WTC11 (cell line): Measurements from ENCODE around the gene ANKRD65. TPM values are rescaled to one million over a fixed set of nuclear protein-coding genes. Genes with fewer than 3 reads are reported as not detected.

Source experiments
- ESRRA ChIP-seq: sonication (generic); formaldehyde crosslinking; IDR thresholded peaks from 2 replicates; pipeline ENCODE4 v1.8.1; 2022; ENCODE audit warnings: mild to moderate bottlenecking, missing genetic modification reagents, borderline replicate concordance
- GABPB1 ChIP-seq: sonication (generic); formaldehyde crosslinking; IDR thresholded peaks from 2 replicates; pipeline ENCODE4 v1.8.1; 2023; ENCODE audit warnings: mild to moderate bottlenecking, missing genetic modification reagents
- HMGA2 ChIP-seq: fragments of 250-450 bp; sonication (Bioruptor Pico); IDR thresholded peaks from 2 replicates; pipeline ENCODE4 v1.4.0; 2021; ENCODE audit warnings: mild to moderate bottlenecking, moderate library complexity
- MXD4 ChIP-seq: fragments of 250-450 bp; sonication (Bioruptor Pico); IDR thresholded peaks from 2 replicates; pipeline ENCODE4 v1.8.0; 2021; ENCODE audit warnings: mild to moderate bottlenecking, moderate library complexity, borderline replicate concordance
- NFE2L1 ChIP-seq: sonication (generic); formaldehyde crosslinking; IDR thresholded peaks from 2 replicates; pipeline ENCODE4 v1.8.1; 2023; ENCODE audit warnings: missing genetic modification reagents
- RELA ChIP-seq: sonication (generic); formaldehyde crosslinking; IDR thresholded peaks from 2 replicates; pipeline ENCODE4 v1.8.1; 2022; ENCODE audit warnings: missing genetic modification reagents, mild to moderate bottlenecking, borderline replicate concordance
- SMAD3 ChIP-seq: sonication (generic); formaldehyde crosslinking; IDR thresholded peaks from 2 replicates; pipeline ENCODE4 v1.8.0; 2022; ENCODE audit warnings: missing genetic modification reagents, mild to moderate bottlenecking, borderline replicate concordance
- SOX15 ChIP-seq: fragments of 250-450 bp; sonication (Bioruptor Pico); IDR thresholded peaks from 2 replicates; pipeline ENCODE4 v1.9.0; 2021; ENCODE audit warnings: mild to moderate bottlenecking
- ZNF232 ChIP-seq: sonication (generic); formaldehyde crosslinking; IDR thresholded peaks from 2 replicates; pipeline ENCODE4 v1.8.0; 2022; ENCODE audit warnings: mild to moderate bottlenecking, missing genetic modification reagents
- ZNF263 ChIP-seq: sonication (generic); formaldehyde crosslinking; IDR thresholded peaks from 2 replicates; pipeline ENCODE4 v1.8.1; 2022; ENCODE audit warnings: low read depth, mild to moderate bottlenecking, moderate library complexity, missing genetic modification reagents
- ZNF671 ChIP-seq: fragments of 250-450 bp; sonication (Bioruptor Pico); IDR thresholded peaks from 2 replicates; pipeline ENCODE4 v1.8.0; 2021; ENCODE audit warnings: mild to moderate bottlenecking
- total RNA-seq: library from RNA; stranded (reverse); gene quantifications from 3 replicates; pipeline ENCODE4 v1.2.3, GENCODE V29; 2021
- TF ChIP-seq, protein P1 (sequence below): fragments of 250-450 bp; sonication (Bioruptor Pico); IDR thresholded peaks from 2 replicates; pipeline ENCODE4 v1.8.0; 2021; ENCODE audit warnings: mild to moderate bottlenecking
- TF ChIP-seq, protein P2 (sequence below): sonication (generic); formaldehyde crosslinking; IDR thresholded peaks from 2 replicates; pipeline ENCODE4 v1.8.1; 2022; ENCODE audit warnings: low read depth, mild to moderate bottlenecking, moderate library complexity, missing genetic modification reagents, borderline replicate concordance
- TF ChIP-seq, protein P3 (sequence below): sonication (generic); formaldehyde crosslinking; IDR thresholded peaks from 2 replicates; pipeline ENCODE4 v1.8.1; 2023; ENCODE audit warnings: mild to moderate bottlenecking, missing genetic modification reagents
- TF ChIP-seq, protein P4 (sequence below): fragments of 200-600 bp; IDR thresholded peaks from 2 replicates; pipeline ENCODE4 v1.8.0; 2022; ENCODE audit warnings: antibody characterized with exemption
- TF ChIP-seq, protein P5 (sequence below): sonication (generic); formaldehyde crosslinking; IDR thresholded peaks from 2 replicates; pipeline ENCODE4 v1.8.0; 2022; ENCODE audit warnings: missing genetic modification reagents
- TF ChIP-seq, protein P6 (sequence below): sonication (generic); formaldehyde crosslinking; IDR thresholded peaks from 2 replicates; pipeline ENCODE4 v1.8.0; 2022; ENCODE audit warnings: mild to moderate bottlenecking, missing genetic modification reagents
- TF ChIP-seq, protein P7 (sequence below): sonication (generic); formaldehyde crosslinking; IDR thresholded peaks from 2 replicates; pipeline ENCODE4 v1.8.1; 2023; ENCODE audit warnings: mild to moderate bottlenecking, missing genetic modification reagents
- TF ChIP-seq, protein P8 (sequence below): fragments of 250-450 bp; sonication (Bioruptor Pico); IDR thresholded peaks from 2 replicates; pipeline ENCODE4 v1.9.0; 2021; ENCODE audit warnings: mild to moderate bottlenecking
- TF ChIP-seq, protein P9 (sequence below): sonication (generic); formaldehyde crosslinking; IDR thresholded peaks from 2 replicates; pipeline ENCODE4 v1.8.1; 2023; ENCODE audit warnings: mild to moderate bottlenecking, missing genetic modification reagents, moderate library complexity
- TF ChIP-seq, protein P10 (sequence below): sonication (generic); formaldehyde crosslinking; IDR thresholded peaks from 2 replicates; pipeline ENCODE4 v1.8.1; 2023; ENCODE audit warnings: mild to moderate bottlenecking, missing genetic modification reagents, moderate library complexity
- TF ChIP-seq, protein P11 (sequence below): sonication (generic); formaldehyde crosslinking; IDR thresholded peaks from 2 replicates; pipeline ENCODE4 v1.8.1; 2022; ENCODE audit warnings: missing genetic modification reagents, borderline replicate concordance

ANKRD65 gene
- total RNA-seq, 1 experiment from 2014 or later = 1.9 TPM

DNA sequence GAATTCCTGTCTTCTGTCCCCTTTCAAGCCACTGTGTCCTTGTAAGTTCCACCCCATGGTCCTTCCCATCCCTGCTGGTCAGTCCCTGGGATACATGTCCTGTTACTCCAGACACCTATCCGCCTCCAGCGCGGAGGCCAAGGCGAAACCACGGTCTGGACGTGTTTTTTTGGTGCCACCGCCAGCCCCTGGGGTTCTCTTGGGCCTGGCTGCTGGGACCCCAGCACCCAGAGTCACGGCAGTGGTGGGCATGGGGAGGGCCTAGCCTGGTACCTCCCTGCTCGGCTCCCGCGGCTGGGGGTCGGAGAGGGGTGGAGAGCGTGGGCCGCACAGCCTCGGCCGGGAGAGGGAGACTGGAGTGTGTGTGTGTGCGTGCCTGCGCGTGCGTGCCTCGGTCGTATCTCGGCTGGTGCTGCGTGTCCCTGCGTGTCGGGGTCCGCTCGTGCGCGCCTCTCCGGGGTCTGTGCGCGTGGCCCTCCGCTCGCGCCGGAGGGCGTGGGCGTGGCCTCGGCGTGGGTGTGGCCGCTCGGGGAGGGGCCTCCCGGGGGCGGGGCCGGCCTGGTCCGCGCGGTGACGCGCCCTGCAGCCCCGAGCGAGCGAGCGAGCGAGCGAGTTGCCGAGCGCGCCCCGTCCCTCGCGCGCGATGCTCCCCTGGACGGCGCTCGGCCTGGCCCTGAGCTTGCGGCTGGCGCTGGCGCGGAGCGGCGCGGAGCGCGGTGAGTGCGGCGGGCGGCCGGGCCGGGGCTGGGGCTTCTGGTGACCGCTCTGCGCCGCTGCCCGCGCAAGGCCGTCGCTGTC, 14.2 kb upstream of the ANKRD65 start, which contains the start of gene VWA1 (continued):
- TF ChIP-seq, protein P1, sequence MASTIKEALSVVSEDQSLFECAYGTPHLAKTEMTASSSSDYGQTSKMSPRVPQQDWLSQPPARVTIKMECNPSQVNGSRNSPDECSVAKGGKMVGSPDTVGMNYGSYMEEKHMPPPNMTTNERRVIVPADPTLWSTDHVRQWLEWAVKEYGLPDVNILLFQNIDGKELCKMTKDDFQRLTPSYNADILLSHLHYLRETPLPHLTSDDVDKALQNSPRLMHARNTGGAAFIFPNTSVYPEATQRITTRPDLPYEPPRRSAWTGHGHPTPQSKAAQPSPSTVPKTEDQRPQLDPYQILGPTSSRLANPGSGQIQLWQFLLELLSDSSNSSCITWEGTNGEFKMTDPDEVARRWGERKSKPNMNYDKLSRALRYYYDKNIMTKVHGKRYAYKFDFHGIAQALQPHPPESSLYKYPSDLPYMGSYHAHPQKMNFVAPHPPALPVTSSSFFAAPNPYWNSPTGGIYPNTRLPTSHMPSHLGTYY = no peak
- TF ChIP-seq, protein P2, sequence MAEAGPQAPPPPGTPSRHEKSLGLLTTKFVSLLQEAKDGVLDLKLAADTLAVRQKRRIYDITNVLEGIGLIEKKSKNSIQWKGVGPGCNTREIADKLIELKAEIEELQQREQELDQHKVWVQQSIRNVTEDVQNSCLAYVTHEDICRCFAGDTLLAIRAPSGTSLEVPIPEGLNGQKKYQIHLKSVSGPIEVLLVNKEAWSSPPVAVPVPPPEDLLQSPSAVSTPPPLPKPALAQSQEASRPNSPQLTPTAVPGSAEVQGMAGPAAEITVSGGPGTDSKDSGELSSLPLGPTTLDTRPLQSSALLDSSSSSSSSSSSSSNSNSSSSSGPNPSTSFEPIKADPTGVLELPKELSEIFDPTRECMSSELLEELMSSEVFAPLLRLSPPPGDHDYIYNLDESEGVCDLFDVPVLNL (CRISPR knock-in tag) = 0 out of 2 replicates have a peak, but pooled peaks have one; percentile 18
- TF ChIP-seq SMAD3 (no peak), GABPB1 (CRISPR knock-in tag) (no peak; the same call in 1 of the 2 replicates), HMGA2 (no peak), ZNF232 (CRISPR knock-in tag) (0 out of 2 replicates have a peak, but pooled peaks have one; percentile 56), SOX15 (CRISPR knock-in tag) (no peak), ESRRA (no peak), MXD4 (CRISPR knock-in tag) (no peak), ZNF671 (CRISPR knock-in tag) (no peak), NFE2L1 (CRISPR knock-in tag) (no peak; the same call in 1 of the 2 replicates), RELA (no peak), ZNF263 (CRISPR knock-in tag) (no peak)
- TF ChIP-seq, protein P3, sequence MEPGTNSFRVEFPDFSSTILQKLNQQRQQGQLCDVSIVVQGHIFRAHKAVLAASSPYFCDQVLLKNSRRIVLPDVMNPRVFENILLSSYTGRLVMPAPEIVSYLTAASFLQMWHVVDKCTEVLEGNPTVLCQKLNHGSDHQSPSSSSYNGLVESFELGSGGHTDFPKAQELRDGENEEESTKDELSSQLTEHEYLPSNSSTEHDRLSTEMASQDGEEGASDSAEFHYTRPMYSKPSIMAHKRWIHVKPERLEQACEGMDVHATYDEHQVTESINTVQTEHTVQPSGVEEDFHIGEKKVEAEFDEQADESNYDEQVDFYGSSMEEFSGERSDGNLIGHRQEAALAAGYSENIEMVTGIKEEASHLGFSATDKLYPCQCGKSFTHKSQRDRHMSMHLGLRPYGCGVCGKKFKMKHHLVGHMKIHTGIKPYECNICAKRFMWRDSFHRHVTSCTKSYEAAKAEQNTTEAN (CRISPR knock-in tag) = no peak
- TF ChIP-seq, protein P4, sequence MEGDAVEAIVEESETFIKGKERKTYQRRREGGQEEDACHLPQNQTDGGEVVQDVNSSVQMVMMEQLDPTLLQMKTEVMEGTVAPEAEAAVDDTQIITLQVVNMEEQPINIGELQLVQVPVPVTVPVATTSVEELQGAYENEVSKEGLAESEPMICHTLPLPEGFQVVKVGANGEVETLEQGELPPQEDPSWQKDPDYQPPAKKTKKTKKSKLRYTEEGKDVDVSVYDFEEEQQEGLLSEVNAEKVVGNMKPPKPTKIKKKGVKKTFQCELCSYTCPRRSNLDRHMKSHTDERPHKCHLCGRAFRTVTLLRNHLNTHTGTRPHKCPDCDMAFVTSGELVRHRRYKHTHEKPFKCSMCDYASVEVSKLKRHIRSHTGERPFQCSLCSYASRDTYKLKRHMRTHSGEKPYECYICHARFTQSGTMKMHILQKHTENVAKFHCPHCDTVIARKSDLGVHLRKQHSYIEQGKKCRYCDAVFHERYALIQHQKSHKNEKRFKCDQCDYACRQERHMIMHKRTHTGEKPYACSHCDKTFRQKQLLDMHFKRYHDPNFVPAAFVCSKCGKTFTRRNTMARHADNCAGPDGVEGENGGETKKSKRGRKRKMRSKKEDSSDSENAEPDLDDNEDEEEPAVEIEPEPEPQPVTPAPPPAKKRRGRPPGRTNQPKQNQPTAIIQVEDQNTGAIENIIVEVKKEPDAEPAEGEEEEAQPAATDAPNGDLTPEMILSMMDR = no peak
- TF ChIP-seq, protein P5, sequence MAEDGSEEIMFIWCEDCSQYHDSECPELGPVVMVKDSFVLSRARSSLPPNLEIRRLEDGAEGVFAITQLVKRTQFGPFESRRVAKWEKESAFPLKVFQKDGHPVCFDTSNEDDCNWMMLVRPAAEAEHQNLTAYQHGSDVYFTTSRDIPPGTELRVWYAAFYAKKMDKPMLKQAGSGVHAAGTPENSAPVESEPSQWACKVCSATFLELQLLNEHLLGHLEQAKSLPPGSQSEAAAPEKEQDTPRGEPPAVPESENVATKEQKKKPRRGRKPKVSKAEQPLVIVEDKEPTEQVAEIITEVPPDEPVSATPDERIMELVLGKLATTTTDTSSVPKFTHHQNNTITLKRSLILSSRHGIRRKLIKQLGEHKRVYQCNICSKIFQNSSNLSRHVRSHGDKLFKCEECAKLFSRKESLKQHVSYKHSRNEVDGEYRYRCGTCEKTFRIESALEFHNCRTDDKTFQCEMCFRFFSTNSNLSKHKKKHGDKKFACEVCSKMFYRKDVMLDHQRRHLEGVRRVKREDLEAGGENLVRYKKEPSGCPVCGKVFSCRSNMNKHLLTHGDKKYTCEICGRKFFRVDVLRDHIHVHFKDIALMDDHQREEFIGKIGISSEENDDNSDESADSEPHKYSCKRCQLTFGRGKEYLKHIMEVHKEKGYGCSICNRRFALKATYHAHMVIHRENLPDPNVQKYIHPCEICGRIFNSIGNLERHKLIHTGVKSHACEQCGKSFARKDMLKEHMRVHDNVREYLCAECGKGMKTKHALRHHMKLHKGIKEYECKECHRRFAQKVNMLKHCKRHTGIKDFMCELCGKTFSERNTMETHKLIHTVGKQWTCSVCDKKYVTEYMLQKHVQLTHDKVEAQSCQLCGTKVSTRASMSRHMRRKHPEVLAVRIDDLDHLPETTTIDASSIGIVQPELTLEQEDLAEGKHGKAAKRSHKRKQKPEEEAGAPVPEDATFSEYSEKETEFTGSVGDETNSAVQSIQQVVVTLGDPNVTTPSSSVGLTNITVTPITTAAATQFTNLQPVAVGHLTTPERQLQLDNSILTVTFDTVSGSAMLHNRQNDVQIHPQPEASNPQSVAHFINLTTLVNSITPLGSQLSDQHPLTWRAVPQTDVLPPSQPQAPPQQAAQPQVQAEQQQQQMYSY (CRISPR knock-in tag) = 0 out of 2 replicates have a peak, but pooled peaks have one; percentile 14
- TF ChIP-seq, protein P6, sequence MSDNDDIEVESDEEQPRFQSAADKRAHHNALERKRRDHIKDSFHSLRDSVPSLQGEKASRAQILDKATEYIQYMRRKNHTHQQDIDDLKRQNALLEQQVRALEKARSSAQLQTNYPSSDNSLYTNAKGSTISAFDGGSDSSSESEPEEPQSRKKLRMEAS (CRISPR knock-in tag) = peak; percentile 43; the same call in 1 of the 2 replicates
- TF ChIP-seq, protein P7, sequence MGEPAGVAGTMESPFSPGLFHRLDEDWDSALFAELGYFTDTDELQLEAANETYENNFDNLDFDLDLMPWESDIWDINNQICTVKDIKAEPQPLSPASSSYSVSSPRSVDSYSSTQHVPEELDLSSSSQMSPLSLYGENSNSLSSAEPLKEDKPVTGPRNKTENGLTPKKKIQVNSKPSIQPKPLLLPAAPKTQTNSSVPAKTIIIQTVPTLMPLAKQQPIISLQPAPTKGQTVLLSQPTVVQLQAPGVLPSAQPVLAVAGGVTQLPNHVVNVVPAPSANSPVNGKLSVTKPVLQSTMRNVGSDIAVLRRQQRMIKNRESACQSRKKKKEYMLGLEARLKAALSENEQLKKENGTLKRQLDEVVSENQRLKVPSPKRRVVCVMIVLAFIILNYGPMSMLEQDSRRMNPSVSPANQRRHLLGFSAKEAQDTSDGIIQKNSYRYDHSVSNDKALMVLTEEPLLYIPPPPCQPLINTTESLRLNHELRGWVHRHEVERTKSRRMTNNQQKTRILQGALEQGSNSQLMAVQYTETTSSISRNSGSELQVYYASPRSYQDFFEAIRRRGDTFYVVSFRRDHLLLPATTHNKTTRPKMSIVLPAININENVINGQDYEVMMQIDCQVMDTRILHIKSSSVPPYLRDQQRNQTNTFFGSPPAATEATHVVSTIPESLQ (CRISPR knock-in tag) = no peak
- TF ChIP-seq, protein P8, sequence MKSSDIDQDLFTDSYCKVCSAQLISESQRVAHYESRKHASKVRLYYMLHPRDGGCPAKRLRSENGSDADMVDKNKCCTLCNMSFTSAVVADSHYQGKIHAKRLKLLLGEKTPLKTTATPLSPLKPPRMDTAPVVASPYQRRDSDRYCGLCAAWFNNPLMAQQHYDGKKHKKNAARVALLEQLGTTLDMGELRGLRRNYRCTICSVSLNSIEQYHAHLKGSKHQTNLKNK (CRISPR knock-in tag) = no peak
- TF ChIP-seq, protein P9, sequence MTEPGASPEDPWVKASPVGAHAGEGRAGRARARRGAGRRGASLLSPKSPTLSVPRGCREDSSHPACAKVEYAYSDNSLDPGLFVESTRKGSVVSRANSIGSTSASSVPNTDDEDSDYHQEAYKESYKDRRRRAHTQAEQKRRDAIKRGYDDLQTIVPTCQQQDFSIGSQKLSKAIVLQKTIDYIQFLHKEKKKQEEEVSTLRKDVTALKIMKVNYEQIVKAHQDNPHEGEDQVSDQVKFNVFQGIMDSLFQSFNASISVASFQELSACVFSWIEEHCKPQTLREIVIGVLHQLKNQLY (CRISPR knock-in tag) = no peak
- TF ChIP-seq, protein P10, sequence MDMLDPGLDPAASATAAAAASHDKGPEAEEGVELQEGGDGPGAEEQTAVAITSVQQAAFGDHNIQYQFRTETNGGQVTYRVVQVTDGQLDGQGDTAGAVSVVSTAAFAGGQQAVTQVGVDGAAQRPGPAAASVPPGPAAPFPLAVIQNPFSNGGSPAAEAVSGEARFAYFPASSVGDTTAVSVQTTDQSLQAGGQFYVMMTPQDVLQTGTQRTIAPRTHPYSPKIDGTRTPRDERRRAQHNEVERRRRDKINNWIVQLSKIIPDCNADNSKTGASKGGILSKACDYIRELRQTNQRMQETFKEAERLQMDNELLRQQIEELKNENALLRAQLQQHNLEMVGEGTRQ = 0 out of 2 replicates have a peak, but pooled peaks have one; percentile 24
- TF ChIP-seq, protein P11, sequence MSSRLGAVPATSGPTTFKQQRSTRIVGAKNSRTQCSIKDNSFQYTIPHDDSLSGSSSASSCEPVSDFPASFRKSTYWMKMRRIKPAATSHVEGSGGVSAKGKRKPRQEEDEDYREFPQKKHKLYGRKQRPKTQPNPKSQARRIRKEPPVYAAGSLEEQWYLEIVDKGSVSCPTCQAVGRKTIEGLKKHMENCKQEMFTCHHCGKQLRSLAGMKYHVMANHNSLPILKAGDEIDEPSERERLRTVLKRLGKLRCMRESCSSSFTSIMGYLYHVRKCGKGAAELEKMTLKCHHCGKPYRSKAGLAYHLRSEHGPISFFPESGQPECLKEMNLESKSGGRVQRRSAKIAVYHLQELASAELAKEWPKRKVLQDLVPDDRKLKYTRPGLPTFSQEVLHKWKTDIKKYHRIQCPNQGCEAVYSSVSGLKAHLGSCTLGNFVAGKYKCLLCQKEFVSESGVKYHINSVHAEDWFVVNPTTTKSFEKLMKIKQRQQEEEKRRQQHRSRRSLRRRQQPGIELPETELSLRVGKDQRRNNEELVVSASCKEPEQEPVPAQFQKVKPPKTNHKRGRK (CRISPR knock-in tag) = no peak
